K562 (cell line): ENCODE data around the gene ACBD4. TPM values are rescaled to one million over a fixed set of nuclear protein-coding genes. Genes with fewer than 3 reads are reported as not detected.

Source experiments
- ATAC-seq: fragments of 200-7000 bp; cut with Tn5 transposase; 3 replicates; pipeline ENCODE4 v1.9.1; 2020; ENCODE audit warnings: moderate library complexity
- BruUV-seq: library from RNA; stranded (reverse); fragments of 400-500 nt; replicated peaks from 2 replicates; lab custom pipeline; 2021; lab: Mats Ljungman, UMichigan
- CTCF ChIA-PET: fragments of 300-600 bp; formaldehyde crosslinking; extraction: SDS; loops from one replicate; lab custom pipeline; 2021; ENCODE audit warnings: low intra/inter-chr PET ratio; lab: Yijun Ruan, JAX
- POLR2A ChIA-PET: fragments of 300-600, 350-650 bp; sonication (Branson Sonifier 250); formaldehyde crosslinking; extraction: SDS; loops from one replicate; lab custom pipeline; 2021; ENCODE audit warnings: antibody characterized with exemption, inconsistent platforms; lab: Yijun Ruan, JAX
- DNase-seq, 4 experiments: peaks; one replicate each; pipeline versions ENCODE4 v3.0.0 to v3.0.0-alpha.2; 2011 to 2018; ENCODE audit warnings: low spot score in 3 of 4, mixed read lengths in 3 of 4; ENCODE audit errors: extremely low read depth in 1 of 4
- FAIRE-seq: peaks from 2 replicates; lab custom pipeline; 2011; peaks lifted over from hg19 to GRCh38; lab: Jason Lieb, UNC
- H2AFZ ChIP-seq: 2 replicates; pipeline ENCODE4 v1.6.0; 2011; ENCODE audit warnings: low read depth, low read length, control low read depth, inconsistent platforms
- H3K27ac ChIP-seq: fragments of 200-600 bp; 3 replicates; pipeline ENCODE4 v1.8.0; 2011; ENCODE audit warnings: low read depth, mild to moderate bottlenecking, control low read depth, inconsistent platforms, low read length, moderate library complexity, mixed read lengths; ENCODE audit errors: extremely low read depth
- H3K27me3 ChIP-seq, 2 experiments: fragments of 300-600 bp in 1 of 2; 2 replicates in 1 of 2; 3 replicates in 1 of 2; pipeline versions ENCODE4 v1.6.0 to v1.8.0; 2011; ENCODE audit warnings: inconsistent platforms in 2 of 2, low read length in 2 of 2, mild to moderate bottlenecking in 1 of 2, mixed read lengths in 1 of 2, moderate library complexity in 1 of 2; ENCODE audit not compliant: control insufficient read depth in 2 of 2, insufficient read depth in 2 of 2
- H3K36me3 ChIP-seq: fragments of 300-600 bp; 3 replicates; pipeline ENCODE4 v1.8.0; 2011; ENCODE audit warnings: mild to moderate bottlenecking, low read length, inconsistent platforms; ENCODE audit not compliant: control insufficient read depth, insufficient read depth
- H3K4me1 ChIP-seq, 2 experiments: fragments of 200-600 bp in 1 of 2; replicated peaks in 1 of 2; 2 replicates in 1 of 2; 3 replicates in 1 of 2; pipeline versions ENCODE4 v1.5.1 to v1.8.0; 2011; ENCODE audit warnings: inconsistent platforms in 2 of 2, low read length in 2 of 2, mild to moderate bottlenecking in 1 of 2, mixed read lengths in 1 of 2, moderate library complexity in 1 of 2; ENCODE audit not compliant: control insufficient read depth in 2 of 2, insufficient read depth in 2 of 2
- H3K4me2 ChIP-seq: 2 replicates; pipeline ENCODE4 v1.6.1; 2011; ENCODE audit warnings: low read length, control low read depth, inconsistent platforms, mixed read lengths; ENCODE audit not compliant: insufficient read depth
- H3K4me3 ChIP-seq: fragments of 200-600 bp; sonication (generic), shearing (Covaris generic); 2 replicates; pipeline ENCODE4 v1.5.1; 2016; ENCODE audit warnings: control low read depth, inconsistent platforms
- H3K79me2 ChIP-seq: fragments of 200-600 bp; 3 replicates; pipeline ENCODE4 v1.8.0; 2011; ENCODE audit warnings: low read length, inconsistent platforms; ENCODE audit not compliant: control insufficient read depth, insufficient read depth
- H3K9ac ChIP-seq, 2 experiments: 2 replicates each; pipeline versions ENCODE4 v1.6.0 to v1.6.1; 2011; ENCODE audit warnings: low read depth in 2 of 2, low read length in 2 of 2, control low read depth in 1 of 2, inconsistent platforms in 1 of 2, mild to moderate bottlenecking in 1 of 2, mixed read lengths in 1 of 2; ENCODE audit not compliant: insufficient read depth in 1 of 2
- H3K9me1 ChIP-seq: one replicate; pipeline ENCODE4 v1.6.0; 2011; ENCODE audit warnings: inconsistent platforms, mild to moderate bottlenecking, low read length, moderate library complexity; ENCODE audit not compliant: control insufficient read depth, insufficient read depth
- H3K9me3 ChIP-seq: replicated peaks from 2 replicates; pipeline ENCODE4 v1.5.1; 2011; ENCODE audit warnings: low read depth, low read length, inconsistent platforms; ENCODE audit not compliant: control insufficient read depth, insufficient read depth
- H4K20me1 ChIP-seq: replicated peaks from 2 replicates; pipeline ENCODE4 v1.6.1; 2011; ENCODE audit warnings: low read length, inconsistent platforms, mixed read lengths; ENCODE audit not compliant: control insufficient read depth, insufficient read depth
- CTCF ChIP-seq, 3 experiments: IDR thresholded peaks in 2 of 3; conservative IDR thresholded peaks in 1 of 3; 2 replicates each; pipeline ENCODE4 v1.5.1; 2011 to 2012; ENCODE audit warnings: low read length in 3 of 3, mild to moderate bottlenecking in 3 of 3, control low read depth in 2 of 3, improper control_type of control experiment in 1 of 3, inconsistent platforms in 1 of 3, low read depth in 1 of 3, mixed read lengths in 1 of 3, moderate library complexity in 1 of 3; ENCODE audit not compliant: insufficient read depth in 2 of 3
- IRF1 ChIP-seq: sonication (generic); formaldehyde crosslinking; IDR thresholded peaks from 2 replicates; pipeline ENCODE4 v1.8.0; 2022; ENCODE audit warnings: missing genetic modification reagents, mild to moderate bottlenecking, borderline replicate concordance
- POLR2AphosphoS5 ChIP-seq: IDR thresholded peaks from 2 replicates; pipeline ENCODE4 v1.6.1; 2011; ENCODE audit warnings: mild to moderate bottlenecking, low read depth, low read length, moderate library complexity; ENCODE audit not compliant: control insufficient read depth, insufficient read depth
- RBM22 ChIP-seq: fragments of 200-400 bp; formaldehyde crosslinking; IDR thresholded peaks from 2 replicates; pipeline ENCODE4 v1.6.1; 2018; ENCODE audit warnings: low read length, low read depth; ENCODE audit not compliant: poor library complexity, severe bottlenecking
- SRSF9 ChIP-seq: fragments of 200-400 bp; formaldehyde crosslinking; IDR thresholded peaks from 2 replicates; pipeline ENCODE4 v1.6.1; 2017; ENCODE audit warnings: low read depth, low read length, borderline replicate concordance
- ZNF639 ChIP-seq, 2 experiments: fragments of 200-800 bp in 1 of 2; sonication (Bioruptor generic) in 1 of 2; sonication (generic) in 1 of 2; formaldehyde crosslinking in 1 of 2; IDR thresholded peaks in 1 of 2; conservative IDR thresholded peaks in 1 of 2; 2 replicates each; pipeline versions ENCODE4 v1.5.0 to v1.6.1; 2016 to 2020; ENCODE audit warnings: missing compliant biosample characterization in 1 of 2, missing genetic modification characterization in 1 of 2, missing genetic modification reagents in 1 of 2
- WGBS: fragments of 100-300 bp; shearing (Covaris generic); methylation state at CpG from one replicate; pipeline ENCODE4 v1.1.6; 2016; ENCODE audit warnings: low coverage, mixed read lengths; ENCODE audit not compliant: insufficient coverage; ENCODE audit errors: missing lambda C conversion rate; 5-methylcytosine and 5-hydroxymethylcytosine counted together
- in situ Hi-C: fragments of 300-500 bp; cut with MboI; formaldehyde crosslinking; loops from 4 replicates; pipeline ENCODE4 v1.15.0; 2018; ENCODE audit warnings: inconsistent platforms, mixed read lengths
- intact Hi-C: fragments of 100-400 bp; cut with micrococcal nuclease; formaldehyde crosslinking; loops from 2 replicates; pipeline ENCODE4 v1.14.2; 2022
- polyA plus RNA-seq, 8 experiments: library from polyadenylated mRNA; depleted of rRNA in 4 of 8; stranded (reverse) in 5 of 8; unstranded in 3 of 8; fragments of >200 nt; fragmentation: Nextera tagmentation in 2 of 8; fragmentation: Illumina TruSeq in 1 of 8; extraction: Ambion mirVana in 2 of 8; extraction: Trizol in 1 of 8; gene quantifications; 2 replicates each; pipeline versions ENCODE4 v1.2.1 to v1.2.3, GENCODE V29; 2011 to 2014; ENCODE audit warnings: inconsistent platforms in 1 of 8, missing spikeins in 1 of 8
- total RNA-seq, 7 experiments: library from RNA; depleted of rRNA in 6 of 7; stranded (reverse); fragments of >200 nt in 6 of 7; fragmentation: Illumina TruSeq in 2 of 7; extraction: Trizol in 2 of 7; gene quantifications; 2 replicates each; pipeline versions ENCODE4 v1.2.1 to v1.2.3, GENCODE V29; 2011 to 2021; ENCODE audit warnings: low replicate concordance in 1 of 7

The ACBD4 gene
- total and polyA plus RNA-seq, 9 of the 15 experiments (the other 6 are each of a cell fraction or from before 2014, with no cell fraction given): 0.14 to 6.9 (median 4.6) TPM

GRCh38 chr17:45104497-45104896 is 31.0 kb upstream of the ACBD4 start:
- Histone ChIP-seq H3K36me3 (peaks cover 91% of the 10 kb centered on the region), H4K20me1 (peaks cover 19% of the 10 kb centered on the region), H3K4me3 (no peak overlapping the region), H3K4me2 (no peak overlapping the region)
- no peak for DNase-seq
- no TSS peak for BruUV-seq
- intact Hi-C loops: no loop called here
- CTCF ChIA-PET: no interaction called here
- TF ChIP-seq SRSF9: no peak
- peak; percentile 29; the same call in 1 of the 2 replicates for TF ChIP-seq POLR2AphosphoS5
- TF ChIP-seq, all 486 proteins: peak for 1
- H3K27me3 ChIP-seq: no peaks in the 10 kb centered on the region
- no peak overlapping the region for H3K27ac ChIP-seq
- POLR2A ChIA-PET: interaction anchor here (0.6 to 1.9 kb wide), 3 partner anchors 10 to 19 kb away, joined by 3 to 6 read pairs (median 3); no protein-coding TSS in a partner anchor
- H3K9me1 ChIP-seq: no peaks in the 10 kb centered on the region
- H3K9ac ChIP-seq: no peak overlapping the region
- H3K79me2 ChIP-seq: no peaks in the 10 kb centered on the region
- H3K4me1 ChIP-seq: no peaks in the 10 kb centered on the region
- ATAC-seq (no peak), FAIRE-seq (no peak)
- in situ Hi-C loops: no loop called here
- H2AFZ ChIP-seq: no peak overlapping the region
- 92% methylated on average over 6 of the region's 6 CpGs for WGBS
- no peaks in the 10 kb centered on the region for H3K9me3 ChIP-seq

GRCh38 chr17:45104907-45105624 is 30.4 kb upstream of the ACBD4 start:
- CTCF ChIA-PET: no interaction called here
- no peak for FAIRE-seq
- no peak for DNase-seq
- H3K9me3 ChIP-seq: no peaks in the 10 kb centered on the region
- no peak for ATAC-seq
- H3K27ac ChIP-seq: no peak overlapping the region
- intact Hi-C loops (no loop called here), in situ Hi-C loops (loop anchor here (5.0 kb wide), 1 partner anchor 183 kb away; no protein-coding TSS in a partner anchor)
- no TSS peak for BruUV-seq
- peaks cover 16% of the 10 kb centered on the region for H4K20me1 ChIP-seq
- H3K4me2 ChIP-seq: no peak overlapping the region
- no peak overlapping the region for H2AFZ ChIP-seq
- H3K36me3 ChIP-seq: peaks cover 85% of the 10 kb centered on the region
- no peaks in the 10 kb centered on the region for H3K4me1 ChIP-seq
- no peaks in the 10 kb centered on the region for H3K9me1 ChIP-seq
- no peaks in the 10 kb centered on the region for H3K79me2 ChIP-seq
- 0 out of 4 replicates have a peak overlapping the region, but pooled peaks of 1 of the 2 experiments have one; percentile 48 for H3K9ac ChIP-seq
- no peak overlapping the region for H3K4me3 ChIP-seq
- 91% methylated on average over 13 of the region's 17 CpGs for WGBS
- H3K27me3 ChIP-seq: no peaks in the 10 kb centered on the region
- POLR2A ChIA-PET: interaction anchor here (1.9 kb wide), 1 partner anchor 13 kb away, joined by 6 read pairs; no protein-coding TSS in a partner anchor
- TF ChIP-seq RBM22 (peak; percentile 73), CTCF (IDR thresholded peaks at IDR 0.05 in 2 of 3, conservative IDR thresholded peaks at IDR 0.05 in 1 of 3; ENCODE audit: insufficient read depth in 2 of 3, low read depth in 1 of 3, low read length in 3 of 3) (0 out of 6 replicates have a peak, but pooled peaks of 1 of the 3 experiments have one; percentile 33), ZNF639 (CRISPR knock-in tag; conservative IDR thresholded peaks at IDR 0.05 in 1 of 2, IDR thresholded peaks at IDR 0.05 in 1 of 2) (no peak), IRF1 (no peak)
